K562 (cell line): Measurements from ENCODE around the gene APOA1.

ENCODE experiments used
- BACH1 ChIP-seq: fragments of 200-800 bp; sonication (Bioruptor generic); IDR thresholded peaks from 2 replicates; pipeline ENCODE4 v1.6.1; 2016; ENCODE audit warnings: missing genetic modification characterization, missing compliant biosample characterization
- EZH2 ChIP-seq: IDR thresholded peaks from 2 replicates; pipeline ENCODE4 v1.6.1; 2012; ENCODE audit warnings: low read depth, mild to moderate bottlenecking, inconsistent platforms, low read length, borderline replicate concordance
- GMEB1 ChIP-seq: fragments of 250-450 bp; sonication (Bioruptor Pico); IDR thresholded peaks from 2 replicates; pipeline ENCODE4 v1.4.0; 2020; ENCODE audit warnings: mild to moderate bottlenecking
- JUNB ChIP-seq: fragments of 450-650 bp; formaldehyde crosslinking; conservative IDR thresholded peaks from 2 replicates; pipeline ENCODE4 v1.4.0; 2020; ENCODE audit warnings: mild to moderate bottlenecking
- KHSRP ChIP-seq: fragments of 450-650 bp; IDR thresholded peaks from 2 replicates; pipeline ENCODE4 v1.6.1; 2017
- MCM3 ChIP-seq: fragments of 450-650 bp; IDR thresholded peaks from 2 replicates; pipeline ENCODE4 v1.6.1; 2016
- POLR2A ChIP-seq: fragments of 450-650 bp; conservative IDR thresholded peaks from 2 replicates; pipeline ENCODE4 v1.6.1; 2016
- RFX5 ChIP-seq: IDR thresholded peaks from 2 replicates; pipeline ENCODE4 v1.6.1; 2011; ENCODE audit warnings: low read depth, mild to moderate bottlenecking, improper control_type of control experiment, low read length
- ZKSCAN8 ChIP-seq: fragments of 200-800 bp; sonication (Bioruptor generic); IDR thresholded peaks from 2 replicates; pipeline ENCODE4 v1.6.1; 2016; ENCODE audit warnings: missing genetic modification characterization, missing compliant biosample characterization
- ZNF668 ChIP-seq: fragments of 250-450 bp; sonication (Bioruptor Pico); IDR thresholded peaks from 2 replicates; pipeline ENCODE4 v1.8.0; 2022; ENCODE audit warnings: mild to moderate bottlenecking, inconsistent platforms

- TF ChIP-seq EZH2 (no peak), JUNB (no peak), GMEB1 (CRISPR knock-in tag) (no peak), POLR2A (no peak), BACH1 (no peak), RFX5 (no peak), KHSRP (no peak), MCM3 (no peak), ZNF668 (CRISPR knock-in tag) (no peak), ZKSCAN8 (CRISPR knock-in tag) (no peak)
Measured at GRCh38 chr11:116875194-116875593, 37.8 kb upstream of the APOA1 start.
